ENCODE measurements around the gene GAB2. TPM values are rescaled to one million over a fixed set of nuclear protein-coding genes. Genes with fewer than 3 reads are reported as not detected.

Gene GAB2
- total and polyA plus RNA-seq, 12 donors = 2.4 to 22.4 (median 16.2) TPM

DNA sequence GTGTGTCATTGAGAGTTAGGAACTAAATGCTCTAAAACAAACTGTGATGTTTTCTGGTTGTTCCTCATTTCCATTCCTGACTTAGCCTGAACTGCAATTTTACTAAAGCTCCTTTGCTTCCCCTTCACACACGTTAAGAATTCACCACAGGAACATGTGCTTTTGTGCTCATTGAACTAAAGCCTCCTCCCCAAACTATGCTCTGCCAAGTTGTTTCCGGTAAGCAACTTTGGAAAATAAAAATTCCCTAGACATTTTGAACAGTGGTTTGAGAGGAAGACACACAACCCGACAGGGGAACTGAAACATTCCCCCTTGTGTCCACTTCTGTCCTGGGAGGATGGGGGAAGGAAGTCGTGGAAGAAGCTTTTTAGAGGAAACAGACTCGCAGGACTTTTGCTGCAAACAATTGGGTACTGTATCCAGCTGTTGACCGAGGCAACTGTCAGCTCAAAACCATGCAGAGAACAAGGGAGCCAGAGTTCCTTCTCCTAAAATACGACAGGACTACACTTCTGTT, 66.9 kb downstream of the GAB2 start:
- 16 to 43% (median 36%) methylated on average over 7 of the region's 7 CpGs for WGBS, 4 donors
- Histone ChIP-seq H3K4me3 (peak overlapping the region in 1 of 4 donors; percentile 20), H3K9me3 (replicated peaks in 1 of 3) (no peaks in the 10 kb centered on the region), H3K36me3 (replicated peaks in 1 of 2) (no peaks in the 10 kb centered on the region), H3K27me3 (no peaks in the 10 kb centered on the region), H3K4me1 (replicated peaks in 1 of 2) (peaks cover 12 to 66% of the 10 kb centered on the region in 2 donors), H3K27ac (peak overlapping the region; percentile 38 to 76 (median 54))
- intact Hi-C loops (cut with DNase I) = no loop called here
- DNase-seq = peak in 2 of 7 donors; percentile 17 to 31
- TF ChIP-seq CTCF (IDR thresholded peaks at IDR 0.05) = no peak
- TF ChIP-seq POLR2A (IDR thresholded peaks at IDR 0.05) = no peak

- no peaks in the 10 kb centered on the region for H3K27me3 ChIP-seq
- intact Hi-C loops (cut with DNase I) = no loop called here
- peak overlapping the region in 1 of 4 donors; percentile 20 for H3K4me3 ChIP-seq
- peaks cover 12 to 71% of the 10 kb centered on the region in 2 donors for H3K4me1 ChIP-seq (replicated peaks in 1 of 2)
- 32 to 49% (median 38%) methylated on average over 6 of the region's 6 CpGs for WGBS, 4 donors
- no peak for TF ChIP-seq POLR2A (IDR thresholded peaks at IDR 0.05)
- TF ChIP-seq CTCF (IDR thresholded peaks at IDR 0.05) = no peak
- DNase-seq = peak in 2 of 7 donors; percentile 13 to 26
- H3K36me3 ChIP-seq (replicated peaks in 1 of 2) = no peaks in the 10 kb centered on the region
- H3K27ac ChIP-seq = peak overlapping the region; percentile 38 to 76 (median 54)
- H3K9me3 ChIP-seq (replicated peaks in 1 of 3) = no peaks in the 10 kb centered on the region
Observed at GRCh38 chr11:78350091-78350645, 67.5 kb downstream of the GAB2 start.

DNA sequence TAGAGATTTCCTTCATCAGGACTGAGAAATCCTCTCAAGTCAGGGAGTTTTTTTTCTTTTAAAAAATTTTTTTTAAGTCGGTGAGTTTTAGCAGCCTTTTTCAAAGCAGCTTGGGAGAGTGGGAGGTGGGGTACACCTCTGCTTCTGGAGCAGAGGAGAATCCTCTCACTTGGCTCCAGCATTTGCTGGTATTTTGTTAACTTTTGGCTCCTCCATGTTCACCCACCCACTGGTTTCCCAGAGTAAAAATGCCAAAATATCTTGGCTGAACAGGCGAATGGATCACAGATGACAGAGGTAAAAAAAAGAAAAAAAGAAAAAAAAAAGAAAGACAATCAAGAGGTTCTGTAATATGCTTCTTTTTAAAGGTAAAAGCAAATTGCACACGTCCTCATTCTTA, 68.0 kb downstream of the GAB2 start:
- intact Hi-C loops (cut with DNase I) = no loop called here
- Histone ChIP-seq H3K36me3 (replicated peaks in 1 of 2) (no peaks in the 10 kb centered on the region), H3K9me3 (replicated peaks in 1 of 3) (no peaks in the 10 kb centered on the region), H3K4me1 (replicated peaks in 1 of 2) (peaks cover 12 to 69% of the 10 kb centered on the region in 2 donors), H3K27me3 (no peaks in the 10 kb centered on the region), H3K4me3 (peak overlapping the region in 1 of 4 donors; percentile 5), H3K27ac (peak overlapping the region; percentile 29 to 76 (median 54))
- 59 to 62% (median 61%) methylated on average over 3 of the region's 3 CpGs for WGBS, 4 donors
- TF ChIP-seq POLR2A (IDR thresholded peaks at IDR 0.05) (no peak), CTCF (IDR thresholded peaks at IDR 0.05) (no peak)
- no peak for DNase-seq

DNA sequence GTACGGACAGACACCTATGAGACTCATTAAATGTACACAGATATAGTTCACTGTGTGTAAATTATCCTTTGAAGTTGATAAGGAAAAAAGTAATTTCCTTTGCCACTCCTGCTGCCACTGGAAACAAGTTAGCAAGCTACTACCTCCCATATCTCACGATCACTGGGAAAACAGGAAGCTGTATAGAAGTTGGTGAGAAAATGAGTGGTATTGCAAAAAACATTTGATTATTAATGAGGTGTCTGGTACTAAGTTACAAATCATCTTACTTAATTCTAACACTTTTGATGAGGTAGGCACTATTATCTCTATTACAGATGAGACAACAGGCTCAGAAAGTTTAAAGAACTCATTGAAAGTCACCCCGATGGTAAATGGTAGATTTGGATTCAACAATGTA, 68.5 kb downstream of the GAB2 start:
- TF ChIP-seq CTCF (IDR thresholded peaks at IDR 0.05) (no peak), POLR2A (IDR thresholded peaks at IDR 0.05) (no peak)
- 67 to 71% (median 70%) methylated on average over 3 of the region's 3 CpGs for WGBS, 4 donors
- H3K4me3 ChIP-seq = peak overlapping the region in 1 of 4 donors; percentile 5
- peaks cover 12 to 69% of the 10 kb centered on the region in 2 donors for H3K4me1 ChIP-seq (replicated peaks in 1 of 2)
- H3K27me3 ChIP-seq = no peaks in the 10 kb centered on the region
- H3K36me3 ChIP-seq (replicated peaks in 1 of 2) = no peaks in the 10 kb centered on the region
- no peak for DNase-seq
- no peaks in the 10 kb centered on the region for H3K9me3 ChIP-seq (replicated peaks in 1 of 3)
- H3K27ac ChIP-seq = peak overlapping the region in 3 of 5 donors; percentile 29 to 76 (median 30)
- intact Hi-C loops (cut with DNase I) = no loop called here

Measured in adrenal gland (tissue), 12 donors.